Fibroblast of lung (primary cell): ENCODE data around the gene ADAM15. TPM values are rescaled to one million over a fixed set of nuclear protein-coding genes. Genes with fewer than 3 reads are reported as not detected.

Experiments
- DNase-seq, 2 donors: peaks; one replicate each; pipeline versions ENCODE4 v3.0.0 to v3.0.0-alpha.2; 2010; ENCODE audit warnings: low read depth in 2 of 2
- H2AFZ ChIP-seq: 2 replicates; pipeline ENCODE4 v1.5.1; 2012; ENCODE audit warnings: low read length, control low read depth, inconsistent platforms
- H3K27ac ChIP-seq: 2 replicates; pipeline ENCODE4 v1.5.1; 2011; ENCODE audit warnings: low read length, control low read depth; ENCODE audit not compliant: insufficient read depth
- H3K27me3 ChIP-seq: 2 replicates; pipeline ENCODE4 v1.5.1; 2011; ENCODE audit warnings: mild to moderate bottlenecking, low read length; ENCODE audit not compliant: control insufficient read depth, insufficient read depth
- H3K36me3 ChIP-seq: 2 replicates; pipeline ENCODE4 v1.5.1; 2011; ENCODE audit warnings: low read length; ENCODE audit not compliant: control insufficient read depth, insufficient read depth
- H3K4me1 ChIP-seq: 2 replicates; pipeline ENCODE4 v1.5.1; 2011; ENCODE audit warnings: low read length; ENCODE audit not compliant: control insufficient read depth, insufficient read depth; ENCODE audit errors: extremely low read depth
- H3K4me2 ChIP-seq: 2 replicates; pipeline ENCODE4 v1.5.1; 2011; ENCODE audit warnings: low read length, control low read depth; ENCODE audit not compliant: insufficient read depth; ENCODE audit errors: extremely low read depth
- H3K4me3 ChIP-seq, 4 experiments: fragments of 200-600 bp in 1 of 4; sonication (generic) in 1 of 4; replicated peaks in 1 of 4; 2 replicates each; pipeline ENCODE4 v1.5.1; 2011 to 2016; ENCODE audit warnings: low read length in 4 of 4, low read depth in 3 of 4, mild to moderate bottlenecking in 3 of 4, control low read depth in 2 of 4, inconsistent platforms in 1 of 4, mixed read lengths in 1 of 4; ENCODE audit not compliant: insufficient read depth in 1 of 4; ENCODE audit errors: control extremely low read depth in 1 of 4
- H3K79me2 ChIP-seq: 2 replicates; pipeline ENCODE4 v1.5.1; 2012; ENCODE audit warnings: mild to moderate bottlenecking, low read length, inconsistent platforms; ENCODE audit not compliant: control insufficient read depth, insufficient read depth
- H3K9ac ChIP-seq: 2 replicates; pipeline ENCODE4 v1.5.1; 2011; ENCODE audit warnings: mild to moderate bottlenecking, low read length, control low read depth; ENCODE audit not compliant: insufficient read depth
- H3K9me3 ChIP-seq: 2 replicates; pipeline ENCODE4 v1.5.1; 2012; ENCODE audit warnings: low read depth, low read length; ENCODE audit not compliant: control insufficient read depth, insufficient read depth
- H4K20me1 ChIP-seq: 2 replicates; pipeline ENCODE4 v1.5.1; 2011; ENCODE audit warnings: low read length; ENCODE audit not compliant: control insufficient read depth, insufficient read depth; ENCODE audit errors: extremely low read depth
- EZH2 ChIP-seq: IDR thresholded peaks from 2 replicates; pipeline ENCODE4 v1.5.1; 2012; ENCODE audit warnings: low read length, control low read depth, mild to moderate bottlenecking; ENCODE audit errors: missing control alignments
- polyA plus RNA-seq, 2 donors: library from polyadenylated mRNA; depleted of rRNA in 1 of 2; stranded (reverse) in 1 of 2; unstranded in 1 of 2; fragments of >200 nt; gene quantifications; 2 replicates each; pipeline ENCODE4 v1.2.1, GENCODE V29; 2011 to 2012; ENCODE audit warnings: missing spikeins in 1 of 2
- total RNA-seq: library from RNA; depleted of rRNA; stranded (reverse); fragments of >200 nt; gene quantifications from 2 replicates; pipeline ENCODE4 v1.2.1, GENCODE V29; 2014
- TF ChIP-seq, protein P1 (sequence below), 2 donors: IDR thresholded peaks in 1 of 2; conservative IDR thresholded peaks in 1 of 2; 1 replicate in 1 of 2; 2 replicates in 1 of 2; pipeline ENCODE4 v1.5.1; 2011 to 2012; ENCODE audit warnings: low read length in 2 of 2, control low read depth in 1 of 2, inconsistent platforms in 1 of 2, low read depth in 1 of 2, mild to moderate bottlenecking in 1 of 2

The ADAM15 gene
- total and polyA plus RNA-seq, 2 donors (not counting 1 experiment from before 2014, with no cell fraction given): 19.5 to 58.5 TPM

DNA sequence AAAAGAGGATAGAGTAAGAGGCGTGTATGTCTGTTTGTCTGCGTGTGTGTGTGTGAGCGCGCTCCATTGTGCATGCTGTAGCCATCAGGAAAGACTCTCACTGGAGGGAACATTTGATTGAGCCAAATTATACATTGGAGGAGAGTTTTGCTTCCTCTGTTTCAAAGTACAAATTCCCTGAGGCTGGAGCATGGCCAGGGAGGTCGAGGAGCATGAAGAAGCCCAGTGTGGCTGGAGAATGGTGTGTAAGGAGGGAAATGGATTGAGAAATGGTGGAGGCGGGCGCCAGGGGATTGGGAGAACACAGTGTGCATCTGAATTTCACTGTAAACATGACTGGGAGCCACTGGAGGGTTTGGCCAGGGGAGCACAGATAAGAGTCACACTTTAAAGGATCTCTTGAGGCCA, 54.5 kb downstream of the ADAM15 start:
- DNase-seq: no peak
- Histone ChIP-seq H4K20me1 (no peaks in the 10 kb centered on the region), H3K4me3 (no peak overlapping the region), H3K4me2 (no peak overlapping the region), H3K4me1 (no peaks in the 10 kb centered on the region), H3K36me3 (no peaks in the 10 kb centered on the region), H2AFZ (no peak overlapping the region), H3K27me3 (peaks cover 12% of the 10 kb centered on the region), H3K9me3 (no peaks in the 10 kb centered on the region), H3K79me2 (no peaks in the 10 kb centered on the region), H3K9ac (no peak overlapping the region), H3K27ac (no peak overlapping the region)
- TF ChIP-seq, protein P1, sequence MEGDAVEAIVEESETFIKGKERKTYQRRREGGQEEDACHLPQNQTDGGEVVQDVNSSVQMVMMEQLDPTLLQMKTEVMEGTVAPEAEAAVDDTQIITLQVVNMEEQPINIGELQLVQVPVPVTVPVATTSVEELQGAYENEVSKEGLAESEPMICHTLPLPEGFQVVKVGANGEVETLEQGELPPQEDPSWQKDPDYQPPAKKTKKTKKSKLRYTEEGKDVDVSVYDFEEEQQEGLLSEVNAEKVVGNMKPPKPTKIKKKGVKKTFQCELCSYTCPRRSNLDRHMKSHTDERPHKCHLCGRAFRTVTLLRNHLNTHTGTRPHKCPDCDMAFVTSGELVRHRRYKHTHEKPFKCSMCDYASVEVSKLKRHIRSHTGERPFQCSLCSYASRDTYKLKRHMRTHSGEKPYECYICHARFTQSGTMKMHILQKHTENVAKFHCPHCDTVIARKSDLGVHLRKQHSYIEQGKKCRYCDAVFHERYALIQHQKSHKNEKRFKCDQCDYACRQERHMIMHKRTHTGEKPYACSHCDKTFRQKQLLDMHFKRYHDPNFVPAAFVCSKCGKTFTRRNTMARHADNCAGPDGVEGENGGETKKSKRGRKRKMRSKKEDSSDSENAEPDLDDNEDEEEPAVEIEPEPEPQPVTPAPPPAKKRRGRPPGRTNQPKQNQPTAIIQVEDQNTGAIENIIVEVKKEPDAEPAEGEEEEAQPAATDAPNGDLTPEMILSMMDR (conservative IDR thresholded peaks at IDR 0.05 in 1 of 2, IDR thresholded peaks at IDR 0.05 in 1 of 2; ENCODE audit: low read depth in 1 of 2, low read length in 2 of 2): no peak
- TF ChIP-seq EZH2: no peak

DNA sequence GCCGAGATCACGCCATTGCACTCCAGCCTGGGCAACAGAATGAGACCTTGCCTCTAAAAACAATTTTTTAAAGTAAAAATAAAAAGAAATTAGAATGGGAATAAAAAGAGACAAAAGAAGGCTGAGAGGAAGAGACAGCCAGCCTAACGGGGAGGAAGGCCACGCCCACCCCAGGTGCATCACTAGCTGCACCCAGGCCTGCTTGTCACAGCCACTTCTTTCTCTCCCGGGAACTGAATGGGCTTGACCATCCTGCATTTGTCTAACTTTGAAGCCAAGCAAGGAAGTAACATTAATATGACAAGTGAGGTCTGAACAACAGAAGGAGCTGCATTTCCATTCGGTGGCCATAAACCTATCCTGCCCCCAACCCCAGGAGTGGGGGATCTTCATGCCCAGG, 55.7 kb downstream of the ADAM15 start:
- no peak overlapping the region for H3K27ac ChIP-seq
- H3K36me3 ChIP-seq: no peaks in the 10 kb centered on the region
- no peaks in the 10 kb centered on the region for H3K4me1 ChIP-seq
- no peak overlapping the region for H2AFZ ChIP-seq
- DNase-seq: no peak
- TF ChIP-seq EZH2: no peak
- TF ChIP-seq, protein P1 (conservative IDR thresholded peaks at IDR 0.05 in 1 of 2, IDR thresholded peaks at IDR 0.05 in 1 of 2; ENCODE audit: low read depth in 1 of 2, low read length in 2 of 2): no peak
- H4K20me1 ChIP-seq: no peaks in the 10 kb centered on the region
- no peaks in the 10 kb centered on the region for H3K9me3 ChIP-seq
- H3K4me3 ChIP-seq: no peak overlapping the region
- H3K27me3 ChIP-seq: peaks cover 12% of the 10 kb centered on the region
- no peaks in the 10 kb centered on the region for H3K79me2 ChIP-seq
- H3K4me2 ChIP-seq: no peak overlapping the region
- no peak overlapping the region for H3K9ac ChIP-seq

DNA sequence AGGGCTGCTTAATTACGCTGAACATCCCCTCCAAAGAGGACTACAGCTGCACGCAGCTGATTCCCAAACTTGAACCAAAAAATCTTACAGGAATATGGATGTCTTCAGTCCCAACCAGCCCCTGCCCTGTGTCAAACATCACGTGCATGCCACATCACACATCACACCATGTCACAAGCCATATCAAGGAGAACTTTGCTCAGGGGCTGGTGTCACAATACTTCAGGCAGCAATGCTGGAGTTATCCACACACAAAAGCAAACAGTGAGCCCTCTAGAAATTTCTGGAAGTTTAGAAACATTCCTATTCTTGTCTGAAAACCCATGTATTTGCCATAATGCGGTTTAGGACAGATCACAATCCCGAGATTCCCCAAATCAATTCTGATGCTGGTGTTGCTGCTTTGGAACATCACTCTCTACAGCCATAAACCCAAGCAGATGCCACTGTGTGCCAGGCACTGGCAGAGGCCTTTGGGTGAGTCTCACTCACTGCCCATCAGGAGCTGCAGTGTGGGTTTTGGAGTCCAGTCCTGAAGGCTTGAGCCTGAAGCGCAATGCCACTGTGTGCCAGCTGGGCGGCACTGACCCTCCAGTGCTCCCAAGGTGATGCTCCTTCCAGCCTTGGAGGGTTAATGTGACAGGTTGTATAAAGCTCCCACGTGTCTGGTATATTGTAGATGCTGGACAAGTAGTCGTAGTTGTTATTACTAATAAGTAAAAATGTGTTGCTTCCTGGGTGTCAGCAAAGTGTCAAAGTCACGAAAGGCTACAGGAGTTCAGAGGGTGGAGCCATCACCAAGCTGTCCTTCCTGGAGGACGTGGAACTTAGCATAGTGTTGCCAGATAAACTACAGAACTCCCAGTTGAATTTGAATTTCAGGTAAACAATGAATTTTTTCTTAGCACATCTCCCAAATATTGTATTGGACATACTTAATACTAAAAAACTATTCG, 56.5 kb downstream of the ADAM15 start:
- Histone ChIP-seq H3K27ac (no peak overlapping the region), H3K4me3 (no peak overlapping the region), H3K4me2 (no peak overlapping the region), H3K4me1 (no peaks in the 10 kb centered on the region), H4K20me1 (no peaks in the 10 kb centered on the region), H3K9me3 (no peaks in the 10 kb centered on the region), H3K9ac (no peak overlapping the region), H3K79me2 (no peaks in the 10 kb centered on the region), H2AFZ (no peak overlapping the region), H3K36me3 (no peaks in the 10 kb centered on the region), H3K27me3 (peaks cover 12% of the 10 kb centered on the region)
- TF ChIP-seq, protein P1 (conservative IDR thresholded peaks at IDR 0.05 in 1 of 2, IDR thresholded peaks at IDR 0.05 in 1 of 2; ENCODE audit: low read depth in 1 of 2, low read length in 2 of 2): no peak
- TF ChIP-seq EZH2: peak; percentile 15
- no peak for DNase-seq
